HCT116 (cell line): ENCODE results near the gene KCNIP4. TPM values are rescaled to one million over a fixed set of nuclear protein-coding genes. Genes with fewer than 3 reads are reported as not detected.

Experiments used
- ATAC-seq: fragments of 200-7000 bp; cut with Tn5 transposase; 2 replicates; pipeline ENCODE4 v1.9.1; 2020; ENCODE audit warnings: mild to moderate bottlenecking, moderate library complexity
- BruUV-seq: library from RNA; stranded (reverse); fragments of 400-500 nt; replicated peaks from 2 replicates; lab custom pipeline; 2021; lab: Mats Ljungman, UMichigan
- CTCF ChIA-PET: fragments of 300-600 bp; sonication (Branson Sonifier 250); formaldehyde crosslinking; loops from one replicate; lab custom pipeline; 2021; ENCODE audit warnings: antibody characterized with exemption; lab: Charles Lee
- POLR2A ChIA-PET: fragments of 300-600, 350-600 bp; sonication (Branson Sonifier 250); formaldehyde crosslinking; loops from one replicate; lab custom pipeline; 2021; ENCODE audit warnings: antibody characterized with exemption; lab: Charles Lee
- RAD21 ChIA-PET, 2 experiments: fragments of 300-600 bp; sonication (Branson Sonifier 250); formaldehyde crosslinking; loops; one replicate each; lab custom pipeline; 2023; ENCODE audit warnings: low total read pairs in 2 of 2; ENCODE audit not compliant: uncharacterized antibody in 2 of 2, unreplicated experiment in 2 of 2, low non-redundant PET in 1 of 2; lab: Charles Lee
- DNase-seq: peaks from one replicate; pipeline ENCODE4 v3.0.0-alpha.2; 2010; ENCODE audit warnings: low read depth, low spot score
- H2AFZ ChIP-seq: fragments of 200-600 bp; shearing (Covaris generic), sonication (generic); 2 replicates; pipeline ENCODE4 v1.6.1; 2017; ENCODE audit warnings: low read depth, mixed run types, mixed read lengths, antibody characterized with exemption, low read length; ENCODE audit not compliant: poor library complexity, severe bottlenecking
- H3K27ac ChIP-seq: 2 replicates; pipeline ENCODE4 v1.5.1; 2012; ENCODE audit warnings: low read depth, low read length
- H3K27me3 ChIP-seq: fragments of 200-600 bp; sonication (generic); 2 replicates; pipeline ENCODE4 v1.6.1; 2016; ENCODE audit warnings: mixed run types, low read length, mixed read lengths; ENCODE audit not compliant: insufficient read depth
- H3K36me3 ChIP-seq, 2 experiments: fragments of 200-500 bp in 1 of 2; fragments of 200-600 bp in 1 of 2; sonication (Bioruptor generic) in 1 of 2; sonication (generic) in 1 of 2; 2 replicates each; pipeline versions ENCODE4 v1.5.1 to v1.6.1; 2014 to 2016; ENCODE audit warnings: low read length in 2 of 2, inconsistent platforms in 1 of 2, mixed read lengths in 1 of 2, mixed run types in 1 of 2; ENCODE audit not compliant: insufficient read depth in 2 of 2, control insufficient read depth in 1 of 2
- H3K4me1 ChIP-seq, 2 experiments: fragments of 200-600 bp in 1 of 2; sonication (generic) in 1 of 2; 2 replicates each; pipeline versions ENCODE4 v1.5.1 to v1.6.1; 2012 to 2017; ENCODE audit warnings: low read length in 2 of 2, inconsistent platforms in 1 of 2, mild to moderate bottlenecking in 1 of 2, mixed read lengths in 1 of 2, mixed run types in 1 of 2, moderate library complexity in 1 of 2; ENCODE audit not compliant: insufficient read depth in 2 of 2, control insufficient read depth in 1 of 2
- H3K4me2 ChIP-seq: fragments of 200-600 bp; sonication (generic); 2 replicates; pipeline ENCODE4 v1.6.1; 2017; ENCODE audit warnings: mixed run types, low read length, mixed read lengths
- H3K4me3 ChIP-seq, 2 experiments: fragments of 200-600 bp in 1 of 2; sonication (generic) in 1 of 2; replicated peaks in 1 of 2; 2 replicates each; pipeline ENCODE4 v1.5.1; 2011 to 2016; ENCODE audit warnings: low read length in 2 of 2, control low read depth in 1 of 2, low read depth in 1 of 2, mild to moderate bottlenecking in 1 of 2, mixed read lengths in 1 of 2, mixed run types in 1 of 2
- H3K79me2 ChIP-seq: fragments of 200-600 bp; sonication (generic); 2 replicates; pipeline ENCODE4 v1.6.1; 2017; ENCODE audit warnings: mild to moderate bottlenecking, mixed run types, low read length, moderate library complexity, mixed read lengths; ENCODE audit not compliant: insufficient read depth
- H3K9ac ChIP-seq: fragments of 200-600 bp; sonication (generic); 2 replicates; pipeline ENCODE4 v1.6.1; 2016; ENCODE audit warnings: low read length, mixed read lengths
- H3K9me2 ChIP-seq: fragments of 200-600 bp; sonication (generic), shearing (Covaris generic); 2 replicates; pipeline ENCODE4 v1.6.1; 2017; ENCODE audit warnings: mixed run types, mild to moderate bottlenecking, moderate library complexity; ENCODE audit not compliant: insufficient read depth
- H3K9me3 ChIP-seq, 2 experiments: fragments of 200-500 bp in 1 of 2; fragments of 200-600 bp in 1 of 2; sonication (Bioruptor generic) in 1 of 2; sonication (generic) in 1 of 2; 2 replicates each; pipeline ENCODE4 v1.6.1; 2014 to 2017; ENCODE audit warnings: low read length in 2 of 2, mixed read lengths in 2 of 2, inconsistent platforms in 1 of 2, low read depth in 1 of 2, mild to moderate bottlenecking in 1 of 2, mixed run types in 1 of 2, moderate library complexity in 1 of 2; ENCODE audit not compliant: control insufficient read depth in 1 of 2, insufficient read depth in 1 of 2
- H4K20me1 ChIP-seq: fragments of 200-600 bp; sonication (generic), shearing (Covaris generic); 2 replicates; pipeline ENCODE4 v1.6.1; 2017; ENCODE audit warnings: mixed run types, mild to moderate bottlenecking, moderate library complexity; ENCODE audit not compliant: insufficient read depth
- ELF1 ChIP-seq: IDR thresholded peaks from 2 replicates; pipeline ENCODE4 v1.6.1; 2012; ENCODE audit warnings: low read depth, borderline replicate concordance
- POLR2A ChIP-seq: IDR thresholded peaks from 2 replicates; pipeline ENCODE4 v1.7.0; 2011; ENCODE audit warnings: borderline replicate concordance; ENCODE audit not compliant: insufficient read depth, insufficient read length; ENCODE audit errors: extremely low read depth
- SP1 ChIP-seq: IDR thresholded peaks from 2 replicates; pipeline ENCODE4 v1.6.1; 2012; ENCODE audit warnings: low read depth
- SRF ChIP-seq: IDR thresholded peaks from 2 replicates; pipeline ENCODE4 v1.6.1; 2012; ENCODE audit warnings: low read depth
- ZNF274 ChIP-seq: fragments of 200-500 bp; sonication (Bioruptor generic); IDR thresholded peaks from 2 replicates; pipeline ENCODE4 v1.6.1; 2014; ENCODE audit warnings: mild to moderate bottlenecking, low read depth, low read length, inconsistent platforms
- intact Hi-C: fragments of 100-400 bp; cut with micrococcal nuclease; formaldehyde crosslinking; loops from 2 replicates; pipeline ENCODE4 v1.10.0; 2022
- total RNA-seq: library from RNA; stranded (reverse); gene quantifications from one replicate; pipeline ENCODE4 v1.2.1, GENCODE V29; 2021; ENCODE audit not compliant: unreplicated experiment
- TF ChIP-seq, protein P1 (sequence below): IDR thresholded peaks from 2 replicates; pipeline ENCODE4 v1.6.1; 2011; ENCODE audit warnings: mild to moderate bottlenecking, low read length, moderate library complexity; ENCODE audit not compliant: insufficient replicate concordance; ENCODE audit errors: extremely low read depth
- TF ChIP-seq, protein P2 (sequence below): IDR thresholded peaks from 2 replicates; pipeline ENCODE4 v1.6.1; 2012
- TF ChIP-seq, protein P3 (sequence below): IDR thresholded peaks from 2 replicates; pipeline ENCODE4 v1.6.1; 2012
- TF ChIP-seq, protein P4 (sequence below): IDR thresholded peaks from 2 replicates; pipeline ENCODE4 v1.6.1; 2012; ENCODE audit warnings: low read depth

The KCNIP4 gene
- total RNA-seq, 1 experiment from 2014 or later, result not detected

DNA sequence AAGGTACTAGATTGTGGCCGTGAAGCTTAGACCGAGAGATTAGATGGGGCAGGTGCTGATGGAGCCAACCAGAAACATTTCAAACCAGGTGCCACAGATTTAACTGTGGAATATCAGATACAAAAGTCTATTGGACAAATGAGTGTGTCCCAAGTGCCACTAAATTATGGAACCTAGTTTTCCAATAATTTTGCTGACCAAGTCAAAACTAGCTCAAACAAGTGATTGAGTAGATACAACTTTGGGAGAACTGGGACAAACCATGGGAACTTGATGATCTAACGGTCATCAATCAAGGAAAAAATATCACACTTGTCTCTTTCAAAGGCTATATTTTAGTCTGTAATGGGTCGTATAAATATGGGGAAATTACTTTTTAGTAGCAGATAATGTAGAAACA lies 562.9 kb downstream of the KCNIP4 start (continued):
- TF ChIP-seq, protein P1, sequence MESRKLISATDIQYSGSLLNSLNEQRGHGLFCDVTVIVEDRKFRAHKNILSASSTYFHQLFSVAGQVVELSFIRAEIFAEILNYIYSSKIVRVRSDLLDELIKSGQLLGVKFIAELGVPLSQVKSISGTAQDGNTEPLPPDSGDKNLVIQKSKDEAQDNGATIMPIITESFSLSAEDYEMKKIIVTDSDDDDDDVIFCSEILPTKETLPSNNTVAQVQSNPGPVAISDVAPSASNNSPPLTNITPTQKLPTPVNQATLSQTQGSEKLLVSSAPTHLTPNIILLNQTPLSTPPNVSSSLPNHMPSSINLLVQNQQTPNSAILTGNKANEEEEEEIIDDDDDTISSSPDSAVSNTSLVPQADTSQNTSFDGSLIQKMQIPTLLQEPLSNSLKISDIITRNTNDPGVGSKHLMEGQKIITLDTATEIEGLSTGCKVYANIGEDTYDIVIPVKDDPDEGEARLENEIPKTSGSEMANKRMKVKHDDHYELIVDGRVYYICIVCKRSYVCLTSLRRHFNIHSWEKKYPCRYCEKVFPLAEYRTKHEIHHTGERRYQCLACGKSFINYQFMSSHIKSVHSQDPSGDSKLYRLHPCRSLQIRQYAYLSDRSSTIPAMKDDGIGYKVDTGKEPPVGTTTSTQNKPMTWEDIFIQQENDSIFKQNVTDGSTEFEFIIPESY, result no peak
- TF ChIP-seq, all 23 proteins: peak for 0

DNA sequence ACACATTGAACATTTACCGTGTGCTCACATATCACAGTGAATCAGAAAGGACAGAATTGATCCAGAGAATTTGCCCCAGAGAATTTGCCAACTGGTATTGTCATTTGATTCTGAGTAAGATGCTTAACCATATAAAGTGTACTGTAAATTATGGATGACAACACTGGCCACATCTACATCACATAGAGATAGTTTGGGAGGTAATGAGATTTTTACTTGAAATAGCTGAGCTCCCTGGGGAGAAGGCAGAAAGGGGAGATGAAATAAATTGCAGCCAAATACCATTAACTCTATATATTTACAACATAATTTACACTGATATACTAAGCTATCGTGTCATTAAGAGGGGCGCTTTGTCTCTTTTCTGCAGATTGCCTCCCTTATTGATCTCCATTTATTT lies 564.0 kb downstream of the KCNIP4 start:
- DNase-seq, result no peak
- TF ChIP-seq SP1 (no peak), POLR2A (no peak), ZNF274 (no peak), ELF1 (no peak), SRF (no peak)
- TF ChIP-seq, protein P2, sequence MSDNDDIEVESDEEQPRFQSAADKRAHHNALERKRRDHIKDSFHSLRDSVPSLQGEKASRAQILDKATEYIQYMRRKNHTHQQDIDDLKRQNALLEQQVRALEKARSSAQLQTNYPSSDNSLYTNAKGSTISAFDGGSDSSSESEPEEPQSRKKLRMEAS, result no peak
- TF ChIP-seq, protein P3, sequence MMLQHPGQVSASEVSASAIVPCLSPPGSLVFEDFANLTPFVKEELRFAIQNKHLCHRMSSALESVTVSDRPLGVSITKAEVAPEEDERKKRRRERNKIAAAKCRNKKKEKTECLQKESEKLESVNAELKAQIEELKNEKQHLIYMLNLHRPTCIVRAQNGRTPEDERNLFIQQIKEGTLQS, result no peak
- TF ChIP-seq, protein P1, result no peak
- TF ChIP-seq, protein P4, sequence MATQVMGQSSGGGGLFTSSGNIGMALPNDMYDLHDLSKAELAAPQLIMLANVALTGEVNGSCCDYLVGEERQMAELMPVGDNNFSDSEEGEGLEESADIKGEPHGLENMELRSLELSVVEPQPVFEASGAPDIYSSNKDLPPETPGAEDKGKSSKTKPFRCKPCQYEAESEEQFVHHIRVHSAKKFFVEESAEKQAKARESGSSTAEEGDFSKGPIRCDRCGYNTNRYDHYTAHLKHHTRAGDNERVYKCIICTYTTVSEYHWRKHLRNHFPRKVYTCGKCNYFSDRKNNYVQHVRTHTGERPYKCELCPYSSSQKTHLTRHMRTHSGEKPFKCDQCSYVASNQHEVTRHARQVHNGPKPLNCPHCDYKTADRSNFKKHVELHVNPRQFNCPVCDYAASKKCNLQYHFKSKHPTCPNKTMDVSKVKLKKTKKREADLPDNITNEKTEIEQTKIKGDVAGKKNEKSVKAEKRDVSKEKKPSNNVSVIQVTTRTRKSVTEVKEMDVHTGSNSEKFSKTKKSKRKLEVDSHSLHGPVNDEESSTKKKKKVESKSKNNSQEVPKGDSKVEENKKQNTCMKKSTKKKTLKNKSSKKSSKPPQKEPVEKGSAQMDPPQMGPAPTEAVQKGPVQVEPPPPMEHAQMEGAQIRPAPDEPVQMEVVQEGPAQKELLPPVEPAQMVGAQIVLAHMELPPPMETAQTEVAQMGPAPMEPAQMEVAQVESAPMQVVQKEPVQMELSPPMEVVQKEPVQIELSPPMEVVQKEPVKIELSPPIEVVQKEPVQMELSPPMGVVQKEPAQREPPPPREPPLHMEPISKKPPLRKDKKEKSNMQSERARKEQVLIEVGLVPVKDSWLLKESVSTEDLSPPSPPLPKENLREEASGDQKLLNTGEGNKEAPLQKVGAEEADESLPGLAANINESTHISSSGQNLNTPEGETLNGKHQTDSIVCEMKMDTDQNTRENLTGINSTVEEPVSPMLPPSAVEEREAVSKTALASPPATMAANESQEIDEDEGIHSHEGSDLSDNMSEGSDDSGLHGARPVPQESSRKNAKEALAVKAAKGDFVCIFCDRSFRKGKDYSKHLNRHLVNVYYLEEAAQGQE, result no peak
- no peaks in the 10 kb centered on the region for H4K20me1 ChIP-seq
- intact Hi-C loops, result no loop called here
- ChIA-PET RAD21 (no interaction called here), CTCF (no interaction called here), POLR2A (no interaction called here)
- no peaks in the 10 kb centered on the region for H3K9me2 ChIP-seq
- H3K79me2 ChIP-seq, result no peaks in the 10 kb centered on the region
- no peak overlapping the region for H2AFZ ChIP-seq
- no peak overlapping the region for H3K4me2 ChIP-seq
- BruUV-seq, result no TSS peak
- no peak overlapping the region for H3K4me3 ChIP-seq
- no peaks in the 10 kb centered on the region for H3K4me1 ChIP-seq
- H3K9me3 ChIP-seq, result peaks cover 0 to 11% of the 10 kb centered on the region in 2 experiments; a peak in 2 of 4 replicates
- no peak overlapping the region for H3K9ac ChIP-seq
- no peaks in the 10 kb centered on the region for H3K36me3 ChIP-seq
- no peaks in the 10 kb centered on the region for H3K27me3 ChIP-seq
- H3K27ac ChIP-seq, result no peak overlapping the region
- ATAC-seq, result no peak
